Epidermal melanocyte (primary cell): Measurements from ENCODE around the gene OGFOD1.

Source experiments
- DNase-seq: peaks from one replicate; pipeline ENCODE4 v3.0.0; 2011; ENCODE audit warnings: low spot score; ENCODE audit not compliant: insufficient read length

OGFOD1 gene

GRCh38 chr16:56525236-56525635, 73.9 kb downstream of the OGFOD1 start:
- DNase-seq: no peak
